ENCODE results near the gene BST2. TPM values are rescaled to one million over a fixed set of nuclear protein-coding genes. Genes with fewer than 3 reads are reported as not detected.

BST2 gene
- 10 to 100 TPM in 2 of 3 donors, 1 to 10 TPM in 1; 9.7 to 72.6 (median 28.2) TPM for total RNA-seq
- long read RNA-seq, donor 1, transcript BST2-201 (5 exons, 1,019 nt): major isoform, 38 of 39 reads
- long read RNA-seq, donor 1, partial matches to known transcripts: 0 of 39 reads
- long read RNA-seq, donor 1, other reads (novel, unspliced or antisense): 1 of 39 reads
- long read RNA-seq, donor 2, transcript BST2-201 (5 exons, 1,019 nt): major isoform, 28 of 29 reads
- long read RNA-seq, donor 2, partial matches to known transcripts: 1 of 29 reads
- long read RNA-seq, donor 2, other reads (novel, unspliced or antisense): 0 of 29 reads

- intact Hi-C loops (cut with DNase I, micrococcal nuclease): no loop called here
- TF ChIP-seq, protein P1, sequence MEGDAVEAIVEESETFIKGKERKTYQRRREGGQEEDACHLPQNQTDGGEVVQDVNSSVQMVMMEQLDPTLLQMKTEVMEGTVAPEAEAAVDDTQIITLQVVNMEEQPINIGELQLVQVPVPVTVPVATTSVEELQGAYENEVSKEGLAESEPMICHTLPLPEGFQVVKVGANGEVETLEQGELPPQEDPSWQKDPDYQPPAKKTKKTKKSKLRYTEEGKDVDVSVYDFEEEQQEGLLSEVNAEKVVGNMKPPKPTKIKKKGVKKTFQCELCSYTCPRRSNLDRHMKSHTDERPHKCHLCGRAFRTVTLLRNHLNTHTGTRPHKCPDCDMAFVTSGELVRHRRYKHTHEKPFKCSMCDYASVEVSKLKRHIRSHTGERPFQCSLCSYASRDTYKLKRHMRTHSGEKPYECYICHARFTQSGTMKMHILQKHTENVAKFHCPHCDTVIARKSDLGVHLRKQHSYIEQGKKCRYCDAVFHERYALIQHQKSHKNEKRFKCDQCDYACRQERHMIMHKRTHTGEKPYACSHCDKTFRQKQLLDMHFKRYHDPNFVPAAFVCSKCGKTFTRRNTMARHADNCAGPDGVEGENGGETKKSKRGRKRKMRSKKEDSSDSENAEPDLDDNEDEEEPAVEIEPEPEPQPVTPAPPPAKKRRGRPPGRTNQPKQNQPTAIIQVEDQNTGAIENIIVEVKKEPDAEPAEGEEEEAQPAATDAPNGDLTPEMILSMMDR (IDR thresholded peaks at IDR 0.05): no peak
- ATAC-seq: peak; percentile 89
- no peaks in the 10 kb centered on the region for H3K9me3 ChIP-seq
- DNase-seq: peak; percentile 53 to 71 (median 57)
- no peaks in the 10 kb centered on the region for H3K36me3 ChIP-seq (ENCODE audit: low read depth)
- no peak within 1 kb of the TSS for H3K4me3 ChIP-seq
- no peaks in the 10 kb centered on the region for H3K4me1 ChIP-seq (ENCODE audit: low read depth)
Observed at GRCh38 chr19:17405250-17406045, at the start of gene BST2. TSS of gene BST2 (minus strand) at chr19:17405630. CDS start at chr19:17405575, 55 bp downstream.

DNA sequence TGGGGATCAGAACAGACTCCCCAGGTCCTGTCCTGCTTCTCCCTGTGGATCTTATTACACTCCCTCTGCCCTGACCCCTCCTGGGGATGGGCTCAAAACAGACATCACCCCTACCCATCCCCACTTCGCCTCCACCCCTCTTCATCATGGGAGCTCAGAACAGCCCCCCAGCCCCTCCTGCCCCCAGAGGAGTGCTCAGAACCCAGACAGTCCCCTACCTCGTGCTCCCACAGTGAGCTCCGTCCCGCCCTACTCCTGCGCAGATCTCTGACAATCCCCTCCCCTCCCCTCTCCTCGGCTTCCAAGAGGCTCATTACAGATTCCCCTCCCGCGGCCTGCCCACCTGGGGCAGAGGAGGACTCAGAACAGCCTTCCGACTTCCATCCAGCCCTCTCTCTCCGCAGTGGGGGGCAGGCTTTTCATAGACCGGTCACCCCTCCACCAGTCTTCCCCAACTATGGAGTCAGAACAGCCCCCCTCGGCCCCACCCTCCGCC, 49.2 kb upstream of the BST2 start:
- ATAC-seq (no peak), DNase-seq (no peak)
- H3K36me3 ChIP-seq (ENCODE audit: low read depth): no peaks in the 10 kb centered on the region
- H3K4me1 ChIP-seq (ENCODE audit: low read depth): no peaks in the 10 kb centered on the region
- no peaks in the 10 kb centered on the region for H3K9me3 ChIP-seq
- TF ChIP-seq, protein P1 (IDR thresholded peaks at IDR 0.05): no peak
- intact Hi-C loops (cut with DNase I, micrococcal nuclease): no loop called here
- H3K4me3 ChIP-seq: no peak overlapping the region

DNA sequence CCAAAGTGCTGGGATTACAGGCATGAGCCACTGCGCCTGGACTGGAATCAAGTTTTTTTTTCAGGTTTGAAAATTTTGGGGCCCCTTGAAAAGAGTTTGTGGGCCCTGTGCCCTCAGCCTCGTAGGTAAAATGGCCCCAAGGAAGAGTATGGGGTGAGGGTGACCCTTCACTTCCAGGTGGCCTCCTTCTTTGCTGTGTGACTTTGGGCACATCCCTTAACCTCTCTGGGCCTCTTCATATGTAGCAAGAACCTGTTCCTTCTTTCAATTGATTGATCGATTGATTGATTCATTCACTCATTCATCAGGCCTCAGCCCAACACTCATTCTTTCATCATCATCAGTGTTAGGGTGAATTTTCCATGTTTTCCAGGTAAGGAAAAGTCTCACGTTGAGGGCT, 46.4 kb upstream of the BST2 start:
- intact Hi-C loops (cut with DNase I, micrococcal nuclease): no loop called here

DNA sequence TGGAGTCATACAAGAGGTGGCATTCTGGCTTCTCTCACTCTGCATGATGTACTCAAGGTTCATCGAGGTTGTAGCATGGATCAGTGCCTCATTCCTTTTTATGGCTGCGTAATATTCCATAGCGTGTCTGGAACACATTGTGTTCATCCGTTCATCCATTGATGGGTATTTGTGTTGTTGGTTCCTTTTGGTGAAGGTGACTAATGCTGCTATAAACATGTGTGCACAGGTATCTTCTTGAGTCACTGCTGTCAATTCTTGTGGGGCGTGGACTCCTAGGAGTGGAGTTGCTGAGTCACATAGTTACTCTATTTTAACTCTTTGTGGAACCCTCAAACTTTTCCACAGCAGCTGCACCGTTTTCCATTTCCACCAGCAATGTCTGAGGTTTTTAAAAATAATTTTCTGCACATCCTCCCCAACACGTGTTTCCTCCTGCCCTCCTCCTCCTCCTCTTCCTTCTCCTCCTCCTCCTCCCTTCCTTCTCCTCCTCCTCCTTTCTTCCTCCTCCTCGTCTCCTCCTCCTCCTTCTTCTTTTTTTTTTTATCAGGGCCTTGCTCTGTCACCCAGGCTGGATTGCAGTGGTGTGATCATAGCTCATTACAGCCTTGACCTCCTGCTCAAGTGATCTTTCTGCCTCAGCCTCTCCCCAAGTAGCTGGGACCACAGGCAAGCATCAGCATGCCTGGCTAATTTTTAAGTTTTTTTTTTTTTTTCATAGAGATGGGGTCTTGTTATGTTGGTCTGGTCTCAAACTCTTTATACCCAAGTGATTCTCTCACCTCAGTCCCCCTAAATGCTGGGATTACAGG, 45.0 kb upstream of the BST2 start:
- TF ChIP-seq, protein P1 (IDR thresholded peaks at IDR 0.05): no peak
- Histone ChIP-seq H3K9me3 (no peaks in the 10 kb centered on the region), H3K4me3 (no peak overlapping the region), H3K4me1 (ENCODE audit: low read depth) (no peaks in the 10 kb centered on the region), H3K36me3 (ENCODE audit: low read depth) (no peaks in the 10 kb centered on the region)
- intact Hi-C loops (cut with DNase I, micrococcal nuclease): no loop called here
- no peak for DNase-seq
- ATAC-seq: peak; percentile 88

More for the DNA sequence above, 46.4 kb upstream of the BST2 start:
- Histone ChIP-seq H3K4me3 (no peak overlapping the region), H3K9me3 (no peaks in the 10 kb centered on the region), H3K4me1 (ENCODE audit: low read depth) (no peaks in the 10 kb centered on the region), H3K36me3 (ENCODE audit: low read depth) (no peaks in the 10 kb centered on the region)
- TF ChIP-seq, protein P1 (IDR thresholded peaks at IDR 0.05): no peak
- ATAC-seq: no peak
- DNase-seq: no peak
